Uterus (tissue), 2 donors: ENCODE measurements around the gene UBR4.

Source experiments
- POLR2A ChIP-seq, 2 donors: fragments of 450-650 bp; IDR thresholded peaks; one replicate each; pipeline ENCODE4 v1.6.1; 2016; ENCODE audit warnings: antibody characterized with exemption in 2 of 2, mild to moderate bottlenecking in 1 of 2, moderate library complexity in 1 of 2
- TF ChIP-seq, protein P1 (sequence below), 4 experiments: fragments of 200-600 bp in 2 of 4; fragments of 450-650 bp in 2 of 4; sonication (generic) in 2 of 4; IDR thresholded peaks; one replicate each; pipeline ENCODE4 v1.5.1; 2016 to 2019; ENCODE audit warnings: antibody characterized with exemption in 4 of 4, mild to moderate bottlenecking in 2 of 4, moderate library complexity in 1 of 4

GRCh38 chr1:19032413-19032695 lies 177.7 kb downstream of the UBR4 start:
- TF ChIP-seq, protein P1, sequence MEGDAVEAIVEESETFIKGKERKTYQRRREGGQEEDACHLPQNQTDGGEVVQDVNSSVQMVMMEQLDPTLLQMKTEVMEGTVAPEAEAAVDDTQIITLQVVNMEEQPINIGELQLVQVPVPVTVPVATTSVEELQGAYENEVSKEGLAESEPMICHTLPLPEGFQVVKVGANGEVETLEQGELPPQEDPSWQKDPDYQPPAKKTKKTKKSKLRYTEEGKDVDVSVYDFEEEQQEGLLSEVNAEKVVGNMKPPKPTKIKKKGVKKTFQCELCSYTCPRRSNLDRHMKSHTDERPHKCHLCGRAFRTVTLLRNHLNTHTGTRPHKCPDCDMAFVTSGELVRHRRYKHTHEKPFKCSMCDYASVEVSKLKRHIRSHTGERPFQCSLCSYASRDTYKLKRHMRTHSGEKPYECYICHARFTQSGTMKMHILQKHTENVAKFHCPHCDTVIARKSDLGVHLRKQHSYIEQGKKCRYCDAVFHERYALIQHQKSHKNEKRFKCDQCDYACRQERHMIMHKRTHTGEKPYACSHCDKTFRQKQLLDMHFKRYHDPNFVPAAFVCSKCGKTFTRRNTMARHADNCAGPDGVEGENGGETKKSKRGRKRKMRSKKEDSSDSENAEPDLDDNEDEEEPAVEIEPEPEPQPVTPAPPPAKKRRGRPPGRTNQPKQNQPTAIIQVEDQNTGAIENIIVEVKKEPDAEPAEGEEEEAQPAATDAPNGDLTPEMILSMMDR (IDR thresholded peaks at IDR 0.05), result no peak
- no peak for TF ChIP-seq POLR2A (IDR thresholded peaks at IDR 0.05)
